H9 (cell line): ENCODE results near the gene LGALS9. TPM values are rescaled to one million over a fixed set of nuclear protein-coding genes. Genes with fewer than 3 reads are reported as not detected.

Source experiments
- DNase-seq: peaks from one replicate; pipeline ENCODE4 v3.0.0-alpha.2; 2017
- H2AFZ ChIP-seq: one replicate; pipeline ENCODE4 v1.6.1; 2013; ENCODE audit warnings: mild to moderate bottlenecking, low read length, control low read depth, moderate library complexity
- H2AK5ac ChIP-seq: 2 replicates; pipeline ENCODE4 v1.6.1; 2013; ENCODE audit warnings: low read length, control low read depth, mixed read lengths; ENCODE audit not compliant: insufficient read length
- H2BK120ac ChIP-seq: one replicate; pipeline ENCODE4 v1.6.1; 2013; ENCODE audit warnings: low read depth, mild to moderate bottlenecking, low read length, control low read depth, inconsistent platforms; ENCODE audit not compliant: poor library complexity, severe bottlenecking
- H2BK12ac ChIP-seq: 2 replicates; pipeline ENCODE4 v1.6.1; 2013; ENCODE audit warnings: low read length, control low read depth, mixed read lengths, low read depth; ENCODE audit not compliant: insufficient read length
- H2BK15ac ChIP-seq: 2 replicates; pipeline ENCODE4 v1.6.1; 2013; ENCODE audit warnings: low read depth, low read length, control low read depth
- H2BK20ac ChIP-seq: one replicate; pipeline ENCODE4 v1.6.1; 2013; ENCODE audit warnings: low read depth, mild to moderate bottlenecking, low read length, control low read depth, inconsistent platforms; ENCODE audit not compliant: poor library complexity, severe bottlenecking
- H2BK5ac ChIP-seq: 2 replicates; pipeline ENCODE4 v1.6.1; 2013; ENCODE audit warnings: low read length, control low read depth, mixed read lengths; ENCODE audit not compliant: insufficient read length
- H3K14ac ChIP-seq: 2 replicates; pipeline ENCODE4 v1.6.1; 2013; ENCODE audit warnings: low read length, control low read depth; ENCODE audit not compliant: insufficient read depth
- H3K18ac ChIP-seq: 2 replicates; pipeline ENCODE4 v1.6.1; 2013; ENCODE audit warnings: low read depth, mild to moderate bottlenecking, mixed read lengths, low read length, control low read depth; ENCODE audit not compliant: insufficient read length
- H3K23ac ChIP-seq: 2 replicates; pipeline ENCODE4 v1.6.1; 2013; ENCODE audit warnings: low read length, control low read depth, mixed read lengths, low read depth; ENCODE audit not compliant: insufficient read length
- H3K23me2 ChIP-seq: 2 replicates; pipeline ENCODE4 v1.6.1; 2013; ENCODE audit warnings: low read depth, mild to moderate bottlenecking, mixed read lengths, low read length, control low read depth; ENCODE audit not compliant: insufficient read length, poor library complexity, severe bottlenecking
- H3K27ac ChIP-seq: 2 replicates; pipeline ENCODE4 v1.5.1; 2013; ENCODE audit warnings: low read length, control low read depth, mixed read lengths, low read depth; ENCODE audit not compliant: insufficient read length
- H3K27me3 ChIP-seq: 2 replicates; pipeline ENCODE4 v1.6.1; 2013; ENCODE audit warnings: low read length, control low read depth, inconsistent platforms; ENCODE audit not compliant: insufficient read depth
- H3K4ac ChIP-seq: 2 replicates; pipeline ENCODE4 v1.6.1; 2013; ENCODE audit warnings: low read depth, mild to moderate bottlenecking, control low read depth, inconsistent platforms, low read length, moderate library complexity
- H3K4me1 ChIP-seq: 2 replicates; pipeline ENCODE4 v1.6.1; 2013; ENCODE audit warnings: low read length, control low read depth, inconsistent platforms; ENCODE audit not compliant: insufficient read depth
- H3K4me2 ChIP-seq: 2 replicates; pipeline ENCODE4 v1.6.1; 2013; ENCODE audit warnings: low read length, control low read depth, mixed read lengths; ENCODE audit not compliant: insufficient read length, insufficient read depth
- H3K56ac ChIP-seq: 2 replicates; pipeline ENCODE4 v1.6.1; 2013; ENCODE audit warnings: low read depth, mild to moderate bottlenecking, mixed read lengths, low read length, control low read depth; ENCODE audit not compliant: insufficient read length
- H3K79me1 ChIP-seq: 2 replicates; pipeline ENCODE4 v1.6.1; 2013; ENCODE audit warnings: low read depth, mild to moderate bottlenecking, moderate library complexity, low read length, control low read depth, inconsistent platforms; ENCODE audit not compliant: insufficient read depth, poor library complexity, severe bottlenecking
- H3K79me2 ChIP-seq: 2 replicates; pipeline ENCODE4 v1.6.1; 2013; ENCODE audit warnings: low read length, control low read depth, inconsistent platforms; ENCODE audit not compliant: insufficient read depth
- H3K9ac ChIP-seq: 2 replicates; pipeline ENCODE4 v1.6.1; 2013; ENCODE audit warnings: low read length, control low read depth, mixed read lengths; ENCODE audit not compliant: insufficient read length; ENCODE audit errors: extremely low read depth
- H3K9me3 ChIP-seq: one replicate; pipeline ENCODE4 v1.6.1; 2013; ENCODE audit warnings: low read depth, low read length, inconsistent platforms; ENCODE audit not compliant: control insufficient read depth
- H3T11ph ChIP-seq: one replicate; pipeline ENCODE4 v1.6.1; 2013; ENCODE audit warnings: mild to moderate bottlenecking, low read length, control low read depth, inconsistent platforms
- H4K20me1 ChIP-seq: one replicate; pipeline ENCODE4 v1.6.1; 2013; ENCODE audit not compliant: control insufficient read depth, insufficient read length, insufficient read depth
- H4K5ac ChIP-seq: 2 replicates; pipeline ENCODE4 v1.6.1; 2013; ENCODE audit warnings: low read depth, mild to moderate bottlenecking, mixed read lengths, low read length, control low read depth; ENCODE audit not compliant: insufficient read length
- H4K8ac ChIP-seq: replicated peaks from 2 replicates; pipeline ENCODE4 v1.6.1; 2013; ENCODE audit warnings: low read length, control low read depth, mixed read lengths, low read depth; ENCODE audit not compliant: insufficient read length
- H4K91ac ChIP-seq: 2 replicates; pipeline ENCODE4 v1.6.1; 2013; ENCODE audit warnings: low read depth, mild to moderate bottlenecking, moderate library complexity, mixed read lengths, low read length, control low read depth; ENCODE audit not compliant: insufficient read length
- H3K27ac Mint-ChIP-seq, 3 experiments: 2 replicates in 2 of 3; 3 replicates in 1 of 3; pipeline ENCODE4 v1.8.0; 2020 to 2021; ENCODE audit warnings: mixed read lengths in 3 of 3, mild to moderate bottlenecking in 1 of 3, moderate library complexity in 1 of 3
- H3K27me3 Mint-ChIP-seq: 2 replicates; pipeline ENCODE4 v1.8.0; 2021; ENCODE audit warnings: low read depth, mild to moderate bottlenecking, moderate library complexity, mixed read lengths
- H3K36me3 Mint-ChIP-seq, 3 experiments: 2 replicates in 2 of 3; 3 replicates in 1 of 3; pipeline ENCODE4 v1.8.0; 2020 to 2021; ENCODE audit warnings: low read depth in 3 of 3, mixed read lengths in 3 of 3; ENCODE audit not compliant: insufficient read depth in 1 of 3
- H3K4me1 Mint-ChIP-seq, 2 experiments: 2 replicates each; pipeline ENCODE4 v1.8.0; 2020; ENCODE audit warnings: mixed read lengths in 2 of 2
- H3K4me3 Mint-ChIP-seq, 2 experiments: 2 replicates in 1 of 2; 3 replicates in 1 of 2; pipeline ENCODE4 v1.8.0; 2020 to 2021; ENCODE audit warnings: mild to moderate bottlenecking in 2 of 2, mixed read lengths in 2 of 2, moderate library complexity in 1 of 2
- H3K9me3 Mint-ChIP-seq, 2 experiments: 2 replicates in 1 of 2; 3 replicates in 1 of 2; pipeline ENCODE4 v1.8.0; 2020; ENCODE audit warnings: mild to moderate bottlenecking in 2 of 2, mixed read lengths in 2 of 2, moderate library complexity in 1 of 2
- CTCF ChIP-seq: fragments of 200-600 bp; sonication (generic); conservative IDR thresholded peaks from 3 replicates; pipeline ENCODE4 v1.8.0; 2021; ENCODE audit warnings: antibody characterized with exemption, mild to moderate bottlenecking
- WGBS: extraction: QIAGEN DNeasy Blood & Tissue Kit; methylation state at CpG from one replicate; pipeline ENCODE4 v1.1.7; 2013; ENCODE audit warnings: missing lambda C conversion rate, low lambda C conversion rate, mixed read lengths; ENCODE audit not compliant: insufficient read length; ENCODE audit errors: extremely low coverage; 5-methylcytosine and 5-hydroxymethylcytosine counted together
- total RNA-seq: library from RNA; stranded (reverse); gene quantifications from 2 replicates; pipeline ENCODE4 v1.2.1, GENCODE V29; 2021

LGALS9 gene
- total RNA-seq, 1 experiment from 2014 or later, result 2.5 TPM

GRCh38 chr17:27608328-27609230, 22.4 kb upstream of the LGALS9 start:
- Mint-ChIP-seq H3K4me1 (no peaks in the 10 kb centered on the region), H3K9me3 (no peaks in the 10 kb centered on the region), H3K27me3 (no peaks in the 10 kb centered on the region), H3K4me3 (no peak overlapping the region), H3K27ac (peak overlapping the region in 1 of 3 experiments; percentile 61; a peak in 3 of 7 replicates), H3K36me3 (peaks cover 2 to 56% (median 38%) of the 10 kb centered on the region in 3 experiments)
- H4K8ac ChIP-seq, result no peak overlapping the region
- TF ChIP-seq CTCF, result no peak
- H3K9ac ChIP-seq, result no peak overlapping the region
- H2AFZ ChIP-seq, result no peak overlapping the region
- H2BK12ac ChIP-seq, result no peak overlapping the region
- H3K9me3 ChIP-seq, result no peaks in the 10 kb centered on the region
- H3K4me2 ChIP-seq, result no peak overlapping the region
- H3K23ac ChIP-seq, result no peak overlapping the region
- H2BK20ac ChIP-seq, result no peak overlapping the region
- no peak overlapping the region for H3K18ac ChIP-seq
- no peak overlapping the region for H3K56ac ChIP-seq
- no peak for DNase-seq
- no peak overlapping the region for H4K5ac ChIP-seq
- H2BK15ac ChIP-seq, result no peak overlapping the region
- H3K23me2 ChIP-seq, result no peaks in the 10 kb centered on the region
- WGBS, result no CpG with 5 or more reads among the region's 11 CpGs
- no peak overlapping the region for H2BK5ac ChIP-seq
- no peak overlapping the region for H2BK120ac ChIP-seq
- H3K14ac ChIP-seq, result no peak overlapping the region
- H3K79me1 ChIP-seq, result no peaks in the 10 kb centered on the region
- no peaks in the 10 kb centered on the region for H3K4me1 ChIP-seq
- no peak overlapping the region for H3K27ac ChIP-seq
- no peak overlapping the region for H3T11ph ChIP-seq
- H4K20me1 ChIP-seq, result no peaks in the 10 kb centered on the region
- H3K79me2 ChIP-seq, result no peaks in the 10 kb centered on the region
- H3K4ac ChIP-seq, result no peak overlapping the region
- H2AK5ac ChIP-seq, result no peak overlapping the region
- H4K91ac ChIP-seq, result no peak overlapping the region
- H3K27me3 ChIP-seq, result no peaks in the 10 kb centered on the region
